Measurements from ENCODE around the gene PCP4L1.

PCP4L1 gene

DNA sequence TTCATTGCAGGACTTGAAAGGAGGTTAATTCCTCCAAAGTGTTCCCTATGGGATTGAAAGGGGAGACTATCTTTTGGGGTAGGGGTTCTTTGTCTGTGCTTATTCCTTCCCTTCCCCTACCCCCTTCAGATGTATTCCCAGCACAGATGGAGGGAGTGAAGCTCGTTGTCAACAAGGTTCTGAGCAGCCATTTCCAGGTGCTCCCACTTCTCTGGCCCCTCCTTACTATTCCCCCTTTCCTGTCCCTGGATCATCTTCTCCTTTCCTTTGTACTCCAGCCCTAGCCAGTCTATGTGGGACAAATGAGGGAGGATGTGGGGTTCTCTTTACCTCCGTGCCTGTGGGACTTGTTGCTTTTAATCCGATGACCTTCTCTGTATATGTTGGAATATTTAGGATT lies 31.8 kb upstream of the PCP4L1 start (continued):
- TF ChIP-seq, protein P1, sequence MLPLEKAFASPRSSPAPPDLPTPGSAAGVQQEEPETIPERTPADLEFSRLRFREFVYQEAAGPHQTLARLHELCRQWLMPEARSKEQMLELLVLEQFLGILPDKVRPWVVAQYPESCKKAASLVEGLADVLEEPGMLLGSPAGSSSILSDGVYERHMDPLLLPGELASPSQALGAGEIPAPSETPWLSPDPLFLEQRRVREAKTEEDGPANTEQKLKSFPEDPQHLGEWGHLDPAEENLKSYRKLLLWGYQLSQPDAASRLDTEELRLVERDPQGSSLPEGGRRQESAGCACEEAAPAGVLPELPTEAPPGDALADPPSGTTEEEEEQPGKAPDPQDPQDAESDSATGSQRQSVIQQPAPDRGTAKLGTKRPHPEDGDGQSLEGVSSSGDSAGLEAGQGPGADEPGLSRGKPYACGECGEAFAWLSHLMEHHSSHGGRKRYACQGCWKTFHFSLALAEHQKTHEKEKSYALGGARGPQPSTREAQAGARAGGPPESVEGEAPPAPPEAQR (tag by site-specific recombination; IDR thresholded peaks at IDR 0.05) = no peak
- TF ChIP-seq ZNF473 (tag by site-specific recombination; IDR thresholded peaks at IDR 0.05) (no peak), SCRT1 (tag by site-specific recombination; IDR thresholded peaks at IDR 0.05; ENCODE audit: borderline replicate concordance) (peak; percentile 8; the same call in 1 of the 2 replicates)

DNA sequence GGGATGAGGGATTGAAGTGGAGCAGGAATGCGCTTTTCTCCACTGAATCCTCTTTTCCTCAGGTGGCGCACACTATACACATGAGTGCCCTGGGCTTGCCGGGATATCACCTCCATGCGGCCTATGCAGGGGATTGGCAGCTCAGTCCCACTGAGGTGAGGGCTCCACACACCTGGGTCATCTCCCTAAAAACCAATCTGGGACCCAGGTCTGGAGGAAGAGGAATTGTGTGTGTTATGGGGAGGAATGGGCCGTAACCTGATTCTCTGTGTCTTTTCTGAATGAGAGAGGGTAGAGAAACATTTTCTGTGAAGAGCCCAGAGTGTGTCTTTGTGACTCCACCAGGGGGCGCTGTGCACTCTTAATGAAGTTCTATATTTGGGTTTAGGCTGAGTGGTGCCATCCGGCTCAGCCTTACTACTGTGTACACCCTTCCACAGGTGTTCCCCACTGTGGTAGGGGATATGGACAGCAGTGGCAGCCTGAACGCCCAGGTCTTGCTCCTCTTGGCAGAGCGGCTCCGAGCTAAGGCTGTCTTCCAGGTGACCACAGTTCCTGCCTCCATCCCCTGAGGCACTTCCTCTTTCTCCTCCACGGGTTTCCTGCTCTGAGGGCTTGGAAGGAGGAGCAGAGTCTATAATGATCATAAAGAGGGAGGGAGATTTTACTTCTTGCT lies 31.2 kb upstream of the PCP4L1 start:
- CTCF ChIA-PET = interaction anchor here (0.7 to 9.7 kb wide), 35 partner anchors 8 to 592 kb away, joined by 3 to 146 read pairs (median 5); partner anchors contain the start of genes ADAMTS4, FCER1G, NDUFS2 and NR1I3
- peak overlapping the region; percentile 21 for H3K4me3 ChIP-seq (ENCODE audit: low read depth, low read length)
- POLR2A ChIA-PET = no interaction called here
- no peaks in the 10 kb centered on the region for H3K9me3 ChIP-seq (ENCODE audit: control insufficient read depth, insufficient read depth, low read depth, low read length)
- no peak overlapping the region; the same call in 1 of the 2 replicates for H3K27ac ChIP-seq (ENCODE audit: extremely low read depth, low read depth, low read length)
- H3K4me1 ChIP-seq (ENCODE audit: control insufficient read depth, insufficient read depth, low read length) = peaks cover 4% of the 10 kb centered on the region; the same call in 1 of the 2 replicates
- peaks cover 0 to 33% of the 10 kb centered on the region in 2 experiments; a peak in 1 of 3 replicates for H3K36me3 ChIP-seq (ENCODE audit: control insufficient read depth in 2 of 2, insufficient read depth in 1 of 2, low read length in 2 of 2)
- TF ChIP-seq, protein P2, sequence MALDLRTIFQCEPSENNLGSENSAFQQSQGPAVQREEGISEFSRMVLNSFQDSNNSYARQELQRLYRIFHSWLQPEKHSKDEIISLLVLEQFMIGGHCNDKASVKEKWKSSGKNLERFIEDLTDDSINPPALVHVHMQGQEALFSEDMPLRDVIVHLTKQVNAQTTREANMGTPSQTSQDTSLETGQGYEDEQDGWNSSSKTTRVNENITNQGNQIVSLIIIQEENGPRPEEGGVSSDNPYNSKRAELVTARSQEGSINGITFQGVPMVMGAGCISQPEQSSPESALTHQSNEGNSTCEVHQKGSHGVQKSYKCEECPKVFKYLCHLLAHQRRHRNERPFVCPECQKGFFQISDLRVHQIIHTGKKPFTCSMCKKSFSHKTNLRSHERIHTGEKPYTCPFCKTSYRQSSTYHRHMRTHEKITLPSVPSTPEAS (tag by site-specific recombination; IDR thresholded peaks at IDR 0.05) = peak; percentile 40; the same call in 1 of the 2 replicates
- TF ChIP-seq ZNF529 (tag by site-specific recombination; IDR thresholded peaks at IDR 0.05; ENCODE audit: insufficient replicate concordance) = no peak
- peak; percentile 64; the same call in 1 of the 2 replicates for TF ChIP-seq ZNF366 (tag by site-specific recombination; conservative IDR thresholded peaks at IDR 0.05)
- TF ChIP-seq ZNF121 (tag by site-specific recombination; IDR thresholded peaks at IDR 0.05) = no peak
- TF ChIP-seq SP7 (tag by site-specific recombination; IDR thresholded peaks at IDR 0.05) = peak; percentile 22
- TF ChIP-seq ZBTB8A (tag by site-specific recombination; IDR thresholded peaks at IDR 0.05) = peak; percentile 19; the same call in 1 of the 2 replicates
- TF ChIP-seq SCRT1 (tag by site-specific recombination; IDR thresholded peaks at IDR 0.05; ENCODE audit: borderline replicate concordance) = peak; percentile 85; the same call in 1 of the 2 replicates
- peak; percentile 80 for TF ChIP-seq ZBTB17 (tag by site-specific recombination; IDR thresholded peaks at IDR 0.05)
- peak; percentile 92 for TF ChIP-seq SCRT2 (tag by site-specific recombination; IDR thresholded peaks at IDR 0.05)
- 0 out of 2 replicates have a peak, but pooled peaks have one; percentile 10 for TF ChIP-seq ZBTB20 (tag by site-specific recombination; IDR thresholded peaks at IDR 0.05)
- TF ChIP-seq ZNF2 (tag by site-specific recombination; IDR thresholded peaks at IDR 0.05) = peak; percentile 97
- no peak for TF ChIP-seq KLF9 (tag by site-specific recombination; IDR thresholded peaks at IDR 0.05; ENCODE audit: low read depth)
- TF ChIP-seq ZNF654 (tag by site-specific recombination; IDR thresholded peaks at IDR 0.05; ENCODE audit: low read depth) = peak; percentile 70
- TF ChIP-seq, protein P3, sequence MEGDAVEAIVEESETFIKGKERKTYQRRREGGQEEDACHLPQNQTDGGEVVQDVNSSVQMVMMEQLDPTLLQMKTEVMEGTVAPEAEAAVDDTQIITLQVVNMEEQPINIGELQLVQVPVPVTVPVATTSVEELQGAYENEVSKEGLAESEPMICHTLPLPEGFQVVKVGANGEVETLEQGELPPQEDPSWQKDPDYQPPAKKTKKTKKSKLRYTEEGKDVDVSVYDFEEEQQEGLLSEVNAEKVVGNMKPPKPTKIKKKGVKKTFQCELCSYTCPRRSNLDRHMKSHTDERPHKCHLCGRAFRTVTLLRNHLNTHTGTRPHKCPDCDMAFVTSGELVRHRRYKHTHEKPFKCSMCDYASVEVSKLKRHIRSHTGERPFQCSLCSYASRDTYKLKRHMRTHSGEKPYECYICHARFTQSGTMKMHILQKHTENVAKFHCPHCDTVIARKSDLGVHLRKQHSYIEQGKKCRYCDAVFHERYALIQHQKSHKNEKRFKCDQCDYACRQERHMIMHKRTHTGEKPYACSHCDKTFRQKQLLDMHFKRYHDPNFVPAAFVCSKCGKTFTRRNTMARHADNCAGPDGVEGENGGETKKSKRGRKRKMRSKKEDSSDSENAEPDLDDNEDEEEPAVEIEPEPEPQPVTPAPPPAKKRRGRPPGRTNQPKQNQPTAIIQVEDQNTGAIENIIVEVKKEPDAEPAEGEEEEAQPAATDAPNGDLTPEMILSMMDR (tag by site-specific recombination; IDR thresholded peaks at IDR 0.05) = peak; percentile 78; the same call in 1 of the 2 replicates

DNA sequence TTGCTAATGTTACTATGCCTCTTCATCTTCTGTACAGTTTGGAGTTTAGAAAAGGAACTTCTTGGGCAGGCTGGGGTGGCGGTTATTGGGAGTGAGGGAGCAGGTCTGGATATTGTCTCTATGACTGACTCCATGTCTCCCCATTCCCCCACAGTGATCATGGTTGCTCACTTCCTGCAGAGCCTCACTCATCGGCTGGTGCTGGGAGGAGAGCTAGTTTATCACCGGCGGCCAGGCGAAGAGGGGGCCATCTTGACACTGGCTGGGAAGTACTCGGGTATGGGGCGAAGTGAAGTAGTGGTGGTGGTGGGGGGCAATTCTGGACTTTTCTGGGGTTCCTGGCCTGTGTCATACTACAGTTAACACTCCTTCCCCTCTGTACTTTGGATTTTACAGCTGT lies 30.5 kb upstream of the PCP4L1 start:
- H3K27ac ChIP-seq (ENCODE audit: extremely low read depth, low read depth, low read length) = no peak overlapping the region
- no peak for TF ChIP-seq ZBTB17 (tag by site-specific recombination; IDR thresholded peaks at IDR 0.05)
- ChIA-PET POLR2A (no interaction called here), CTCF (interaction anchor here (0.7 to 9.7 kb wide), 19 partner anchors 12 to 161 kb away, joined by 3 to 146 read pairs (median 7); partner anchors contain the start of genes NR1I3 and PCP4L1)
- H3K36me3 ChIP-seq (ENCODE audit: control insufficient read depth in 2 of 2, insufficient read depth in 1 of 2, low read length in 2 of 2) = peaks cover 0 to 33% of the 10 kb centered on the region in 2 experiments; a peak in 1 of 3 replicates
- no peak overlapping the region for H3K4me3 ChIP-seq (ENCODE audit: low read depth, low read length)
- H3K4me1 ChIP-seq (ENCODE audit: control insufficient read depth, insufficient read depth, low read length) = peaks cover 4% of the 10 kb centered on the region; the same call in 1 of the 2 replicates
- H3K9me3 ChIP-seq (ENCODE audit: control insufficient read depth, insufficient read depth, low read depth, low read length) = no peaks in the 10 kb centered on the region

Data from HEK293 (cell line).